Coronary artery (tissue), 2 donors: ENCODE measurements around the gene CGB3.

Experiments
- DNase-seq: peaks from one replicate; pipeline ENCODE4 v3.0.0-alpha.2; 2017; ENCODE audit warnings: low spot score
- H3K27ac ChIP-seq, 2 donors: fragments of 200-600 bp; sonication (generic); one replicate each; pipeline ENCODE4 v1.5.1; 2016 to 2019
- H3K4me3 ChIP-seq: fragments of 200-600 bp; sonication (generic); 2 replicates; pipeline ENCODE4 v1.5.1; 2016; ENCODE audit warnings: mild to moderate bottlenecking, moderate library complexity
- TF ChIP-seq, protein P1 (sequence below): fragments of 200-600 bp; sonication (generic); IDR thresholded peaks from one replicate; pipeline ENCODE4 v1.5.1; 2019; ENCODE audit warnings: antibody characterized with exemption

The CGB3 gene

DNA sequence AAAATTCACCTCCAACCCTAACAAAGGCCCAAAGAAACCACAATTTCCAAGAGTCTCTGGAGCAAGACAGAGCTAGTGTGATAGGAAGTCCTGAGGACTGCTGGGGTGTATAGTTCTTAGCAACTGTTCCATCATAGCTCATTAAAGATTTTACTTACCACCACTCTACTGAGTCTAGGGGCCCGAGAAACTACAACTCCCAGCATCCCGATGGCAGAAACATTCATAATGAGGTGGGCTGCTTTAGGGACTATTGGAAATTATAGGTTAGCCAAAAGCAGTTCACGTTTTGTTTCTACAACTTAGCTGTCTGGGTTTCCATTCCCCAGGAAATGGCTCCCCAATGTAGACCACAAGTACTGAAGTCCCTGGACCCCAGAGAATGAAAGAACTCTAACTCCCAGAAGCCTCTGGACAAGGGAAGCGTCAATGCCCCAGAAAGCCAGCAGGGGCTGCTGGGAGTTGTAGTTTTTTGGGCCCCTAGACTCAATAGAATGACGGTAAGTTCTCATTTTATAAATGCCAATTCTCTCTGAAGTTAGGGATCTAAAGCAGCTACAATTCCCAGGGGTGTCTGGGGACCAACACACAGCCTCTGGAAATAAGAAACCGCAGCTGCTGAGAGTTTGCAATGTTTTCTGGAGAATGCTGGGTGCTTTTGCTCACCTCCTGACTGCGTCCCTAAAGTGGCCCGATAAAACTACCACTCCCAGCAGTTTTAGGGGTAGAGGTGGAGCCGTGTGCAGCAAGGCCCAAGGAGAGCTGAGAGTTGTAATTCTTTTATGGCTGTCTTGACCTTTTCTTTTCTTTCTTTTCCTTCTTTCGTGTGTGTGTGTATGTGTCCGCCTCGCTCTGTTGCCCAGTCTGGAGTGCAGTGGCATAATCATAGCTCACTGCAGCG is 47.9 kb downstream of the CGB3 start:
- H3K4me3 ChIP-seq = no peak overlapping the region
- TF ChIP-seq, protein P1, sequence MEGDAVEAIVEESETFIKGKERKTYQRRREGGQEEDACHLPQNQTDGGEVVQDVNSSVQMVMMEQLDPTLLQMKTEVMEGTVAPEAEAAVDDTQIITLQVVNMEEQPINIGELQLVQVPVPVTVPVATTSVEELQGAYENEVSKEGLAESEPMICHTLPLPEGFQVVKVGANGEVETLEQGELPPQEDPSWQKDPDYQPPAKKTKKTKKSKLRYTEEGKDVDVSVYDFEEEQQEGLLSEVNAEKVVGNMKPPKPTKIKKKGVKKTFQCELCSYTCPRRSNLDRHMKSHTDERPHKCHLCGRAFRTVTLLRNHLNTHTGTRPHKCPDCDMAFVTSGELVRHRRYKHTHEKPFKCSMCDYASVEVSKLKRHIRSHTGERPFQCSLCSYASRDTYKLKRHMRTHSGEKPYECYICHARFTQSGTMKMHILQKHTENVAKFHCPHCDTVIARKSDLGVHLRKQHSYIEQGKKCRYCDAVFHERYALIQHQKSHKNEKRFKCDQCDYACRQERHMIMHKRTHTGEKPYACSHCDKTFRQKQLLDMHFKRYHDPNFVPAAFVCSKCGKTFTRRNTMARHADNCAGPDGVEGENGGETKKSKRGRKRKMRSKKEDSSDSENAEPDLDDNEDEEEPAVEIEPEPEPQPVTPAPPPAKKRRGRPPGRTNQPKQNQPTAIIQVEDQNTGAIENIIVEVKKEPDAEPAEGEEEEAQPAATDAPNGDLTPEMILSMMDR = no peak
- H3K27ac ChIP-seq = no peak overlapping the region
- DNase-seq = no peak
